Measurements from ENCODE around the gene GRIP1. TPM values are rescaled to one million over a fixed set of nuclear protein-coding genes. Genes with fewer than 3 reads are reported as not detected.

The GRIP1 gene
- total and polyA plus RNA-seq, 2 experiments from 2014 or later: 7.7 TPM

GRCh38 chr12:66717036-66717673, 38.3 kb upstream of the GRIP1 start:
- 88% methylated on average over 3 of the region's 3 CpGs for WGBS (ENCODE audit: low lambda C conversion rate, missing lambda C conversion rate)
- Histone ChIP-seq H3K79me2 (no peaks in the 10 kb centered on the region), H3K27ac (no peak overlapping the region), H3K36me3 (replicated peaks; ENCODE audit: insufficient read depth, low read depth) (no peaks in the 10 kb centered on the region), H3K9me2 (replicated peaks; ENCODE audit: insufficient read depth) (no peaks in the 10 kb centered on the region), H3K27me3 (no peaks in the 10 kb centered on the region), H2AFZ (no peak overlapping the region), H3K4me3 (no peak overlapping the region), H3K4me2 (no peak overlapping the region), H3K9me3 (ENCODE audit: low read depth) (no peaks in the 10 kb centered on the region), H3K4me1 (ENCODE audit: insufficient read depth) (no peaks in the 10 kb centered on the region), H4K20me1 (ENCODE audit: insufficient read depth, poor library complexity, severe bottlenecking) (no peaks in the 10 kb centered on the region)
- no peak for DNase-seq (ENCODE audit: low spot score)
- TF ChIP-seq EZH2 (IDR thresholded peaks at IDR 0.05; ENCODE audit: borderline replicate concordance) (no peak), EZH2phosphoT487 (IDR thresholded peaks at IDR 0.05; ENCODE audit: low read depth, severe bottlenecking, unreplicated experiment) (no peak), CTCF (IDR thresholded peaks at IDR 0.05; ENCODE audit: poor library complexity) (peak; percentile 14)

- Histone ChIP-seq H3K79me2 (no peaks in the 10 kb centered on the region), H3K9me3 (ENCODE audit: low read depth) (no peaks in the 10 kb centered on the region), H2AFZ (no peak overlapping the region), H3K9me2 (replicated peaks; ENCODE audit: insufficient read depth) (no peaks in the 10 kb centered on the region), H3K4me3 (no peak overlapping the region), H3K4me1 (ENCODE audit: insufficient read depth) (no peaks in the 10 kb centered on the region), H3K27me3 (no peaks in the 10 kb centered on the region), H3K27ac (no peak overlapping the region), H3K4me2 (no peak overlapping the region), H4K20me1 (ENCODE audit: insufficient read depth, poor library complexity, severe bottlenecking) (no peaks in the 10 kb centered on the region), H3K36me3 (replicated peaks; ENCODE audit: insufficient read depth, low read depth) (no peaks in the 10 kb centered on the region)
- TF ChIP-seq EZH2phosphoT487 (IDR thresholded peaks at IDR 0.05; ENCODE audit: low read depth, severe bottlenecking, unreplicated experiment): no peak
- no peak for DNase-seq (ENCODE audit: low spot score)
- 55% methylated on average over 1 of the region's 1 CpG for WGBS (ENCODE audit: low lambda C conversion rate, missing lambda C conversion rate)
These were observed 37.6 kb upstream of the GRIP1 start for GRCh38 chr12:66716522-66716921.

GRCh38 chr12:66714709-66715108, 35.8 kb upstream of the GRIP1 start:
- Histone ChIP-seq H3K79me2 (no peaks in the 10 kb centered on the region), H3K9me2 (replicated peaks; ENCODE audit: insufficient read depth) (no peaks in the 10 kb centered on the region), H3K4me2 (no peak overlapping the region), H3K4me3 (no peak overlapping the region), H2AFZ (no peak overlapping the region), H4K20me1 (ENCODE audit: insufficient read depth, poor library complexity, severe bottlenecking) (no peaks in the 10 kb centered on the region), H3K4me1 (ENCODE audit: insufficient read depth) (no peaks in the 10 kb centered on the region), H3K27ac (no peak overlapping the region), H3K27me3 (no peaks in the 10 kb centered on the region), H3K36me3 (replicated peaks; ENCODE audit: insufficient read depth, low read depth) (no peaks in the 10 kb centered on the region), H3K9me3 (ENCODE audit: low read depth) (no peaks in the 10 kb centered on the region)
- TF ChIP-seq CTCF (IDR thresholded peaks at IDR 0.05; ENCODE audit: poor library complexity): no peak
- TF ChIP-seq EZH2phosphoT487 (IDR thresholded peaks at IDR 0.05; ENCODE audit: low read depth, severe bottlenecking, unreplicated experiment): no peak
- no peak for DNase-seq (ENCODE audit: low spot score)
- 100% methylated on average over 2 of the region's 2 CpGs for WGBS (ENCODE audit: low lambda C conversion rate, missing lambda C conversion rate)

GRCh38 chr12:66713984-66714383, 35.1 kb upstream of the GRIP1 start:
- no peak for TF ChIP-seq EZH2phosphoT487 (IDR thresholded peaks at IDR 0.05; ENCODE audit: low read depth, severe bottlenecking, unreplicated experiment)
- no peak for TF ChIP-seq EZH2 (IDR thresholded peaks at IDR 0.05; ENCODE audit: borderline replicate concordance)
- TF ChIP-seq CTCF (IDR thresholded peaks at IDR 0.05; ENCODE audit: poor library complexity): no peak
- 84% methylated on average over 3 of the region's 3 CpGs for WGBS (ENCODE audit: low lambda C conversion rate, missing lambda C conversion rate)
- no peaks in the 10 kb centered on the region for H3K36me3 ChIP-seq (replicated peaks; ENCODE audit: insufficient read depth, low read depth)

More at GRCh38 chr12:66713984-66714383, 35.1 kb upstream of the GRIP1 start:
- Histone ChIP-seq H3K9me2 (replicated peaks; ENCODE audit: insufficient read depth) (no peaks in the 10 kb centered on the region), H2AFZ (no peak overlapping the region), H3K4me3 (no peak overlapping the region), H3K9me3 (ENCODE audit: low read depth) (no peaks in the 10 kb centered on the region), H3K4me2 (no peak overlapping the region), H3K27ac (no peak overlapping the region), H4K20me1 (ENCODE audit: insufficient read depth, poor library complexity, severe bottlenecking) (no peaks in the 10 kb centered on the region), H3K4me1 (ENCODE audit: insufficient read depth) (no peaks in the 10 kb centered on the region), H3K27me3 (no peaks in the 10 kb centered on the region), H3K79me2 (no peaks in the 10 kb centered on the region)
- DNase-seq (ENCODE audit: low spot score): no peak

All from hepatocyte (in vitro differentiated cells).